B cell (primary cell): ENCODE data around the gene GRHL3.

ENCODE experiments used
- EZH2 ChIP-seq: IDR thresholded peaks from 2 replicates; pipeline ENCODE4 v1.6.1; 2012; ENCODE audit warnings: borderline replicate concordance, low read depth, mild to moderate bottlenecking, moderate library complexity, low read length; ENCODE audit not compliant: insufficient read depth, poor library complexity, severe bottlenecking
- TF ChIP-seq, protein P1 (sequence below): fragments of 200-600 bp; IDR thresholded peaks from one replicate; pipeline ENCODE4 v1.8.0; 2022; ENCODE audit warnings: antibody characterized with exemption, mild to moderate bottlenecking

- TF ChIP-seq, protein P1, sequence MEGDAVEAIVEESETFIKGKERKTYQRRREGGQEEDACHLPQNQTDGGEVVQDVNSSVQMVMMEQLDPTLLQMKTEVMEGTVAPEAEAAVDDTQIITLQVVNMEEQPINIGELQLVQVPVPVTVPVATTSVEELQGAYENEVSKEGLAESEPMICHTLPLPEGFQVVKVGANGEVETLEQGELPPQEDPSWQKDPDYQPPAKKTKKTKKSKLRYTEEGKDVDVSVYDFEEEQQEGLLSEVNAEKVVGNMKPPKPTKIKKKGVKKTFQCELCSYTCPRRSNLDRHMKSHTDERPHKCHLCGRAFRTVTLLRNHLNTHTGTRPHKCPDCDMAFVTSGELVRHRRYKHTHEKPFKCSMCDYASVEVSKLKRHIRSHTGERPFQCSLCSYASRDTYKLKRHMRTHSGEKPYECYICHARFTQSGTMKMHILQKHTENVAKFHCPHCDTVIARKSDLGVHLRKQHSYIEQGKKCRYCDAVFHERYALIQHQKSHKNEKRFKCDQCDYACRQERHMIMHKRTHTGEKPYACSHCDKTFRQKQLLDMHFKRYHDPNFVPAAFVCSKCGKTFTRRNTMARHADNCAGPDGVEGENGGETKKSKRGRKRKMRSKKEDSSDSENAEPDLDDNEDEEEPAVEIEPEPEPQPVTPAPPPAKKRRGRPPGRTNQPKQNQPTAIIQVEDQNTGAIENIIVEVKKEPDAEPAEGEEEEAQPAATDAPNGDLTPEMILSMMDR = no peak
- no peak for TF ChIP-seq EZH2
These were observed 56.0 kb downstream of the GRHL3 start for GRCh38 chr1:24374891-24375786.
